GM19467 (cell line): Measurements from ENCODE around the gene TJP3.

ENCODE experiments used
- ATAC-seq: cut with Tn5 transposase; IDR thresholded peaks from one replicate; pipeline ENCODE4 v1.9.1; 2021; ENCODE audit warnings: mild to moderate bottlenecking, moderate library complexity; ENCODE audit not compliant: unreplicated experiment

Gene TJP3

DNA sequence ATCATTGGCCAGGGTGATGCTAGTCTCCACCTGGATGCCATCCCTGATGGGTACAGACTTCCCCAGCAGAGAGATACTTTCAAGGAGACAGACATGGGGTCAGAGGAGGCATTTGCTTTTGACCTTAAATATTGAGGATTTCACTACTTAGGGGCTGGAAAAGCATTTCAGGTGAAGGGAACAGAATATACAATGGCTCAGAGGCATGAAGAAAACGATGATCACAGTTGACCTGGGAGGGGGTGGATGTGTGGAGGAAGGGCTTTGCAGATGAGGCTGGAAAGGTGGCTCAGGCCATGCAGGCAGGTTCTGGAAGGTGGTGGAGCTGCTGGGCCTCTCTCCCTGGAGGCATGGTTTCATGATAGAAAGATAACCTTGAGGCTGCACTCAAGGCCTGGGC, 74.1 kb downstream of the TJP3 start:
- ATAC-seq, result no peak

- ATAC-seq, result no peak
Observed at GRCh38 chr19:3782903-3783302, 74.7 kb downstream of the TJP3 start.

DNA sequence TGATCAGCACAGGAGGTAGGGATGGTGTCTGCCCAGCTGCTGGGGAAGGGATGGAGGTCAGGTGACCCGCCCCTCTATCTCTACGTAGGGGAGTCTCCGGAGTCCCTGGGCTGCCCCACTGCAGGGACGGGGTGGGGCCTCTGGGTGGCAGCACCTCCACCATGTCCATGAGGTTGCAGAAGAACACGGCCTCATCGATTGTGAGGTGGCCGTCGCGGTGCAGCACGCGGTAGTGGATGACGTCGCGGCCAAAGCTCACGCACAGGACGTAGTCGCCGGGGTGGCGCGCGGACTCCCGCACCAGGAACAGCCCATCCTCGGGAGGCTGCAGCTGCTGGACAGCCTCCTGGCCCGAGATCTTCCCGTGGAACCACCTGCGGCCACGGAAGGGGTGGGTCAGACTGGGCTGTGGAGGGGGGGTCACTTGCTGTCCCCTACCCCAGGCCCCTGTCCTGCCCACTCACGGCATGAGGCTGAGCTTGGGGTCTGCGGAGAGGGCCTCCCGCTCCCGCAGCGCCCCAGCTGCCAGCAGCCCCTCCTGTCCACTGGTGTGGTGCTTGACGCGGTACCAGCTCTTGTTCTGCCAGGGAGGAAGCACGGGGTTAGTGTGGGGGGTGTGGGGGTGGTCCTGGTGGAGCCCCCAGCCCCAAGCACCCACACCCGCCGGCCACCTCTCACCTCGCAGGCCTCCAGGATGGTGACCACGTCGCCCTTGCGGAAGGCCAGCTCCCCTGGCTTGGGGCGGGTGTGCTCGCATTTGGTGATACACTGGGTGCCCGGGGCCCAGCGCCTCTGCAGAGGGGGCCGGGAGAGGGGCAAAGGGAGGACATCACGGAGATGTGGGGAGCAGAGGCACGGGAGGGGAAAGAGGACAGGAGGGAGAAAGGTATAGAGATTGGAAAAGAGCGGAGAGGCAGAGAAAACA, 75.7 kb downstream of the TJP3 start:
- ATAC-seq, result no peak

GRCh38 chr19:3784607-3785450, 76.6 kb downstream of the TJP3 start:
- ATAC-seq, result no peak

DNA sequence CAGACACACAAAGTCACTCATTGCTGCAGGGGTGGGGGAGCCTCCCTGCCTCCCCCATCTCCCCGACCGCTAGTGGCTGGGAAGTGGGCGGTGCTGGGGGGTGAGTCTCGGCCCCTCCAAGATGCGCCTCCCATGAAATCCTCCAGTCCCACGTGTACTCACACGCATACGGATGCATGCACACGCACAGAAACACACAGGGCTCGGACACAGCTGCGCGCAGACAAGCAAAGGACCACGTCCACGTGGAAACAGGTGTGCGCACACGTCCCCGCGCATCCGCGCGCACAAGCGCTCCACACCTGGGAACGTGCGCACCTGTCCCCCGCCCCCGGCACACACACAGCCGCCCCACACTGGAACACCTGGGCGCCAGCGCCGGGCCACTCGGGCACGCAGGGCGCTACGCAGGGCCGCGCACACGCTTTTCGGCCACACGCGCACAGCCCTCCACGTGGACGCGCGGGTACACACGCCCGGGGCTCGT, 77.3 kb downstream of the TJP3 start:
- ATAC-seq, result no peak

GRCh38 chr19:3785938-3786824, 78.0 kb downstream of the TJP3 start, which contains the start of gene MATK:
MATK (minus strand) TSS chr19:3786381; CDS start chr19:3785135, 1,246 bp downstream.
- ATAC-seq, result no peak

DNA sequence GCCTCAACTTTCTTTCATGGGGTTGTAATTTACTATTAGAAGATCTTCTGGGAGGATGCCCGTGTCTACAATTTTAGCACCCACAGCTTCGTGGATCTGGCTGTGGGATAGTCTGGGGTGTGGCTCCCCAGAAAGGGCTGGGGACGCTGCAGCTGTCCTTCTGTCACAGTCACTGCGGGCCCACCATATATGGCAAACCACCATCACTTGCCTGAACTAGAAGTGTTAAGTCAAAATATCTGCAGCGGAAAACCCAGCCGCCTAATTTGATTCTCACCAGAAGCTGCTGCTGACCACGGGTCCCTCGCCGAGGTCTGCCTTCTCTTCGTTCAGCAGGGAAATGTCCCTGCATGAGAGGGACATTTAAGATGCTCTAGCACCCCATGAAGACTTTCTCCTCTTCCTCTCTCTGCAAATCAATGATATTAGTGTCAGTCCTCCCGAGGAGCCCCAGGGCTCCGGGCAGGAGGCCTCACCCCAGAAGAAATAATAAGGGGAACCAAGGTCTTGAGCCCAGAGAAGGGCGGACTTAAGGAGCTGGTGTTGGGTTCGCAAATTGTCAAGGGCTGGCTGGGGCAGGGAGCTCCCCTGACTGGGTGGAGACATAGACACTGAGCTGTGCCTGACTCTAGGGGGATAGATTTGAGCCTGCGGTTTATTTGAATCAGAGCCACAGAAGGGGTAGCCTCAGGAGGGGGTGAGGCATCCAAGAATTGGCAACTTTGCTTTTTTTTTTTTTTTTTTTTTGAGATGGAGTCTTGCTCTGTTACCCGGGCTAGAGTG, 81.0 kb downstream of the TJP3 start:
- no peak for ATAC-seq

GRCh38 chr19:3790209-3790734, 82.1 kb downstream of the TJP3 start:
- ATAC-seq, result no peak

DNA sequence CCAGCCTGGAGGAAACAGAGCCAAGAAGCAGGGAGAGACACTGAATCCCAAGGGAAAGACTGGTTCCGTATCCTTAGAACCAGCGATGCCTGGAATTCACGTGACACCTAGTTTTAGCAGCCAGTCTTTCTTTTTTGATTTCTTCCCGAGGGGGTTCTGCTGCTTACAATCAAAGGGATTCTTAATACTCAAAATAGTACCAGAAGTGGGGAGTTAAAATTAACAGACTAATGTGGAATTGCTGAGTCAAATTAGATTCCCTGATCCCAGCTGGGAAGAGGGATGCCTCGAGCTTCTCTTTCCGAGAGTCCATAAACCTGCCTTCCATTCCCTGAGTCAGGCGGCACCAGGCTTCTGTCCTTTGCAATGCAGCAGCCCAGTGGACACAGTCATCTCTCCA, 82.8 kb downstream of the TJP3 start:
- no peak for ATAC-seq

GRCh38 chr19:3792114-3792513, 83.9 kb downstream of the TJP3 start:
- no peak for ATAC-seq

DNA sequence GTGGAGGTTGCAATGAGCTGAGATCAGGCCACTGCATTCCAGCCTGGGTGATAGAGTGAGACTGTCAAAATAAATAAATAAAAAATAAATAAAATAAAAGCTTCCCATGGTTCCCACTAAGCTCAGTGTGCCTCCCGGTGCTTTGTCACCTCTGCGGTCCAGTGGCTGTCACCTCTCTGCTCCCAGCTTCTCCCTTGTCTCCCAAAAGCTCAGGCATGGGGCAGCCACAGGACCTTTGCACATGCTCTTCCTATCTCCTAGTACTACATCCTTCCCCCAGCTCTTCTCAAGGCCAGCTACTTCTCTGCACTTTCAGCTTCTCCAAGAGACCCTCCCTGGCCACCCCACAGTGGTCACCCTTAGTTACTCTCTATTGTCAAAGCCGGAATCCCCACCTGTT, 85.6 kb downstream of the TJP3 start:
- ATAC-seq, result no peak

DNA sequence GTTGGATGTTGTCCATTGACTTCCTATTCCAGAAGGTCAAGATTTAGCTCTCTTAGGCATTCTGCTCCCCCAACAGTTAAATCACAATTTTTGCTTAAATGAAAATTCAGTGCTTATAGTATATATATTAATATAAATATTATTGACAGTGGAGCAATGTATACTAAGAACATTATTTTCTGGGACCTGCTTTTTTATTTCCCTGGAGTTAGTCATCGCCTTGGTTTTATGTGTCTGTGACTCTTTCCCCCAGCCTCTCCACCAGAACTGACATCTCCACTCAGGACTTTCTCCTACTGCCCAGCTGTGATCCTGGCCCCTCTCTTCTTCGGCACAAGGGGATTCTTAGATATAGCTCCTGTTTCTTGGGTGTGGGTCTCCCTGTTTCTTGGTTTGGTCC, 88.2 kb downstream of the TJP3 start:
- ATAC-seq, result no peak

GRCh38 chr19:3798137-3798536, 90.0 kb downstream of the TJP3 start:
- no peak for ATAC-seq
